ENCODE data around the gene APELA.

The APELA gene

GRCh38 chr4:164871673-164872072 lies 5.3 kb upstream of the APELA start:
- TF ChIP-seq POLR2AphosphoS5 (IDR thresholded peaks at IDR 0.05; ENCODE audit: low read depth) (no peak), SPI1 (IDR thresholded peaks at IDR 0.05; ENCODE audit: borderline replicate concordance, low read depth) (no peak), CTCF (IDR thresholded peaks at IDR 0.05; ENCODE audit: insufficient read depth, low read length) (no peak), REST (IDR thresholded peaks at IDR 0.05; ENCODE audit: insufficient replicate concordance, low read depth) (no peak), GABPA (IDR thresholded peaks at IDR 0.05; ENCODE audit: low read depth) (no peak)
- DNase-seq (ENCODE audit: low read depth in 1 of 2, low spot score in 1 of 2) = no peak
- Histone ChIP-seq H3K4me3 (replicated peaks; ENCODE audit: insufficient read depth, low read length) (no peak overlapping the region), H3K27me3 (ENCODE audit: insufficient read depth, poor library complexity, severe bottlenecking) (no peaks in the 10 kb centered on the region), H3K27ac (replicated peaks) (no peak overlapping the region)

- DNase-seq (ENCODE audit: low read depth in 1 of 2, low spot score in 1 of 2) = no peak
- no peaks in the 10 kb centered on the region for H3K27me3 ChIP-seq (ENCODE audit: insufficient read depth, poor library complexity, severe bottlenecking)
- no peak overlapping the region for H3K4me3 ChIP-seq (replicated peaks; ENCODE audit: insufficient read depth, low read length)
- TF ChIP-seq GABPA (IDR thresholded peaks at IDR 0.05; ENCODE audit: low read depth) (no peak), SPI1 (IDR thresholded peaks at IDR 0.05; ENCODE audit: borderline replicate concordance, low read depth) (no peak), REST (IDR thresholded peaks at IDR 0.05; ENCODE audit: insufficient replicate concordance, low read depth) (no peak)
- no peak overlapping the region for H3K27ac ChIP-seq (replicated peaks)
These were observed 4.5 kb upstream of the APELA start for GRCh38 chr4:164872481-164872880.

- no peak overlapping the region for H3K27ac ChIP-seq (replicated peaks)
- no peaks in the 10 kb centered on the region for H3K27me3 ChIP-seq (ENCODE audit: insufficient read depth, poor library complexity, severe bottlenecking)
- no peak overlapping the region for H3K4me3 ChIP-seq (replicated peaks; ENCODE audit: insufficient read depth, low read length)
- TF ChIP-seq SPI1 (IDR thresholded peaks at IDR 0.05; ENCODE audit: borderline replicate concordance, low read depth) (no peak), GABPA (IDR thresholded peaks at IDR 0.05; ENCODE audit: low read depth) (no peak)
- DNase-seq (ENCODE audit: low read depth in 1 of 2, low spot score in 1 of 2) = no peak
These were observed 2.2 kb upstream of the APELA start for GRCh38 chr4:164874789-164875188.

- no peak overlapping the region for H3K4me3 ChIP-seq (replicated peaks; ENCODE audit: insufficient read depth, low read length)
- TF ChIP-seq POLR2AphosphoS5 (IDR thresholded peaks at IDR 0.05; ENCODE audit: low read depth) (no peak), SPI1 (IDR thresholded peaks at IDR 0.05; ENCODE audit: borderline replicate concordance, low read depth) (no peak), GABPA (IDR thresholded peaks at IDR 0.05; ENCODE audit: low read depth) (no peak), REST (IDR thresholded peaks at IDR 0.05; ENCODE audit: insufficient replicate concordance, low read depth) (no peak), CTCF (IDR thresholded peaks at IDR 0.05; ENCODE audit: insufficient read depth, low read length) (no peak)
- H3K27me3 ChIP-seq (ENCODE audit: insufficient read depth, poor library complexity, severe bottlenecking) = no peaks in the 10 kb centered on the region
- H3K27ac ChIP-seq (replicated peaks) = no peak overlapping the region
- DNase-seq (ENCODE audit: low read depth in 1 of 2, low spot score in 1 of 2) = no peak
These were observed 3.7 kb downstream of the APELA start for GRCh38 chr4:164880489-164881262.

Data from HL-60 (cell line).